Fibroblast of skin of scalp (primary cell): ENCODE measurements around the gene TMEM35B. TPM values are rescaled to one million over a fixed set of nuclear protein-coding genes. Genes with fewer than 3 reads are reported as not detected.
"Not testable (repeated sequence)": the region's sequence is repeated elsewhere in the genome, so short reads cannot be mapped to it uniquely, and the experiment has no call there.

Source experiments
- DNase-seq: peaks from one replicate; pipeline ENCODE4 v3.0.0-alpha.2; 2013
- polyA plus RNA-seq, 2 experiments: library from polyadenylated mRNA; unstranded; fragments of 120-200 nt; gene quantifications; one replicate each; pipeline ENCODE4 v1.2.1, GENCODE V29; 2013; ENCODE audit not compliant: insufficient read length in 2 of 2

The TMEM35B gene
- polyA plus RNA-seq (2013, experiment 1 of 2; ENCODE audit: insufficient read length) = 14.8 TPM
- 14.5 TPM for polyA plus RNA-seq (2013, experiment 2 of 2; ENCODE audit: insufficient read length)

- DNase-seq = peak; percentile 65
These were observed at the start of gene TMEM35B for GRCh38 chr1:34984793-34985608. Gene TMEM35B, minus strand, starts transcription at chr1:34985347. Its CDS starts 42 bp downstream, at chr1:34985305.

GRCh38 chr1:35033346-35033745 is 48.2 kb upstream of the TMEM35B start:
- no peak for DNase-seq

- DNase-seq = no peak
These were observed 47.2 kb upstream of the TMEM35B start for GRCh38 chr1:35032384-35032739.

- DNase-seq = peak; percentile 27
These were observed 45.8 kb upstream of the TMEM35B start for GRCh38 chr1:35030756-35031446.

- no peak for DNase-seq
These were observed 45.2 kb upstream of the TMEM35B start for GRCh38 chr1:35030338-35030737.

- peak; percentile 55 for DNase-seq
These were observed 44.6 kb upstream of the TMEM35B start for GRCh38 chr1:35029761-35030160.

- no peak for DNase-seq
These were observed 31.3 kb upstream of the TMEM35B start for GRCh38 chr1:35016406-35016805.

- DNase-seq = no peak
These were observed 29.3 kb upstream of the TMEM35B start for GRCh38 chr1:35014486-35014885.

- DNase-seq = no peak
These were observed 20.6 kb upstream of the TMEM35B start for GRCh38 chr1:35005711-35006110.

GRCh38 chr1:35001743-35002142 is 16.6 kb upstream of the TMEM35B start:
- DNase-seq = peak; percentile 29

- no peak for DNase-seq
These were observed 9.7 kb upstream of the TMEM35B start for GRCh38 chr1:34994878-34995277.

- DNase-seq = no peak
These were observed 3.4 kb upstream of the TMEM35B start for GRCh38 chr1:34988581-34988980.

- no peak for DNase-seq
These were observed 3.0 kb upstream of the TMEM35B start for GRCh38 chr1:34988147-34988546.

- DNase-seq = no peak
These were observed 1.9 kb upstream of the TMEM35B start for GRCh38 chr1:34987018-34987417.

- DNase-seq = not testable (repeated sequence)
These were observed 410 bp upstream of the TMEM35B start for GRCh38 chr1:34985609-34985904.

- peak; percentile 60 for DNase-seq
These were observed 733 bp downstream of the TMEM35B start for GRCh38 chr1:34984435-34984792.

- peak; percentile 35 for DNase-seq
These were observed 1.3 kb downstream of the TMEM35B start for GRCh38 chr1:34983700-34984355.

- DNase-seq = no peak
These were observed 2.2 kb downstream of the TMEM35B start for GRCh38 chr1:34982820-34983376.

- no peak for DNase-seq
These were observed 4.4 kb downstream of the TMEM35B start for GRCh38 chr1:34980715-34981114.

- DNase-seq = no peak
These were observed 6.2 kb downstream of the TMEM35B start for GRCh38 chr1:34978921-34979320.

GRCh38 chr1:34977858-34978257 is 7.3 kb downstream of the TMEM35B start:
- no peak for DNase-seq

- no peak for DNase-seq
These were observed 8.0 kb downstream of the TMEM35B start for GRCh38 chr1:34977210-34977471.

GRCh38 chr1:34976384-34977209 is 8.6 kb downstream of the TMEM35B start:
- DNase-seq = no peak
